Heart left ventricle (tissue), 16 donors: ENCODE data around the gene AUH. TPM values are rescaled to one million over a fixed set of nuclear protein-coding genes. Genes with fewer than 3 reads are reported as not detected.

Experiments
- ATAC-seq, 4 donors: fragments of 200-7000 bp; cut with Tn5 transposase; one replicate each; pipeline ENCODE4 v1.9.1; 2020 to 2022; ENCODE audit warnings: moderate library complexity in 4 of 4, mild to moderate bottlenecking in 3 of 4, moderate number of reproducible peaks in 1 of 4
- DNase-seq, 5 donors: peaks; one replicate each; pipeline ENCODE4 v3.0.0-alpha.2; 2020
- H3K27ac ChIP-seq, 12 donors: fragments of 200-600 bp; sonication (generic) in 4 of 12; one replicate each; pipeline versions ENCODE4 v1.5.0 to v1.8.0; 2016 to 2022; ENCODE audit warnings: mild to moderate bottlenecking in 2 of 12
- H3K27me3 ChIP-seq, 9 donors: fragments of 200-600 bp; sonication (generic) in 2 of 9; one replicate each; pipeline versions ENCODE4 v1.5.1 to v1.8.0; 2016 to 2022; ENCODE audit warnings: mild to moderate bottlenecking in 3 of 9
- H3K36me3 ChIP-seq, 9 donors: fragments of 200-600 bp; sonication (generic) in 2 of 9; one replicate each; pipeline versions ENCODE4 v1.5.0 to v1.8.0; 2018 to 2022; ENCODE audit warnings: mild to moderate bottlenecking in 2 of 9
- H3K4me1 ChIP-seq, 12 donors: fragments of 200-600 bp; sonication (generic) in 4 of 12; one replicate each; pipeline versions ENCODE4 v1.5.0 to v1.8.0; 2016 to 2022; ENCODE audit warnings: mild to moderate bottlenecking in 3 of 12
- H3K4me3 ChIP-seq, 12 donors: fragments of 200-600 bp; sonication (generic) in 4 of 12; one replicate each; pipeline versions ENCODE4 v1.5.0 to v1.8.0; 2017 to 2022; ENCODE audit warnings: mild to moderate bottlenecking in 9 of 12, moderate library complexity in 4 of 12
- H3K9me3 ChIP-seq, 12 donors: fragments of 200-600 bp; sonication (generic) in 4 of 12; one replicate each; pipeline versions ENCODE4 v1.5.0 to v1.8.0; 2016 to 2022; ENCODE audit warnings: mild to moderate bottlenecking in 1 of 12
- CTCF ChIP-seq, 12 donors: fragments of 200-600 bp; sonication (generic) in 4 of 12; IDR thresholded peaks; one replicate each; pipeline versions ENCODE4 v1.5.0 to v1.8.0; 2018 to 2022; ENCODE audit warnings: antibody characterized with exemption in 12 of 12, mild to moderate bottlenecking in 5 of 12
- POLR2A ChIP-seq, 2 donors: fragments of 450-650 bp; IDR thresholded peaks; one replicate each; pipeline ENCODE4 v1.6.1; 2017; ENCODE audit warnings: antibody characterized with exemption in 2 of 2, mild to moderate bottlenecking in 2 of 2, moderate library complexity in 2 of 2
- WGBS, 4 donors: extraction: QIAGEN DNeasy Blood & Tissue Kit in 2 of 4; methylation state at CpG; one replicate each; pipeline versions ENCODE4 v1.1.5 to v1.1.7; 2013 to 2018; 5-methylcytosine and 5-hydroxymethylcytosine counted together
- intact Hi-C, 10 donors: fragments of 100-400 bp; cut with DNase I; formaldehyde crosslinking; loops; one replicate each; pipeline versions ENCODE4 v1.11.1 to v1.14.2; 2022
- polyA plus RNA-seq, 2 donors: library from polyadenylated mRNA; stranded (reverse); fragments of 200-250 nt; gene quantifications; one replicate each; pipeline ENCODE4 v1.2.3, GENCODE V29; 2013
- total RNA-seq, 9 donors: library from RNA; depleted of rRNA in 2 of 9; stranded (reverse); fragments of >200 nt in 2 of 9; fragmentation: NEBNext Ultra II Directional in 3 of 9; extraction: Animal tissue kit (Norgen Biotek cat#: 25700) in 3 of 9; gene quantifications; one replicate each; pipeline versions ENCODE4 v1.1.0 to v1.2.4, GENCODE V29; 2016 to 2023
- donor health status: ischemic (EF 13 %, LVEDD 7.1; RV severe dilation, severe dysfunction).
- donor health status: healthy with polysubstance abuse.
- donor health status: DM: no; HTN: yes; CAD: no.
- donor health status: DM: no; HTN: no; CAD: no.
- donor health status: ischemic (EF 25% LVEDD 6.9; RV normal size, moderate dysfunction).
- donor health status: ischemic (EF 25% LVEDD 5.7; RV mildly dilated, moderate dysfunction).
- donor health status: healthy.
- donor health status: DM: yes; HTN: yes; CAD: no.
- donor health status: ischemic (EF 35%, LVEDD 5.7; RV mildly dilated, moderate dysfunction).
- donor health status: nonischemic (EF 11% LVEDD 7.7; RV severe dilation, severe dysfunction).
- donor health status: DM: yes; HTN: yes; CAD: no.
- donor health status: PGD.
- donor health status: ischemic (EF 29% LVEDD 5.4; RV normal size, mild dysfunction).
- donor health status: nonischemic (EF 23%, LVEDD 6.1; RV moderate dilation, normal function).

AUH gene
- total and polyA plus RNA-seq, 11 donors = 19.0 to 54.7 (median 39.7) TPM

GRCh38 chr9:91220021-91220420 lies 141.7 kb downstream of the AUH start:
- Histone ChIP-seq H3K4me1 (peaks cover 0 to 26% (median 6%) of the 10 kb centered on the region in 12 donors), H3K4me3 (no peak overlapping the region), H3K27ac (peak overlapping the region in 2 of 12 donors; percentile 1 to 37), H3K9me3 (no peaks in the 10 kb centered on the region), H3K36me3 (peaks cover 0 to 45% (median 21%) of the 10 kb centered on the region in 9 donors), H3K27me3 (no peaks in the 10 kb centered on the region)
- 94 to 95% (median 94%) methylated on average over 4 of the region's 4 CpGs for WGBS, 4 donors
- ATAC-seq = no peak
- intact Hi-C loops = no loop called here
- DNase-seq = no peak
- TF ChIP-seq POLR2A (IDR thresholded peaks at IDR 0.05) (no peak), CTCF (IDR thresholded peaks at IDR 0.05) (no peak)

- WGBS, 4 donors = 63 to 89% (median 84%) methylated on average over 1 of the region's 1 CpG
- Histone ChIP-seq H3K4me1 (peaks cover 0 to 26% (median 6%) of the 10 kb centered on the region in 12 donors), H3K36me3 (peaks cover 0 to 48% (median 21%) of the 10 kb centered on the region in 9 donors), H3K27me3 (no peaks in the 10 kb centered on the region), H3K27ac (no peak overlapping the region), H3K4me3 (no peak overlapping the region), H3K9me3 (no peaks in the 10 kb centered on the region)
- intact Hi-C loops = no loop called here
- DNase-seq = no peak
- TF ChIP-seq CTCF (IDR thresholded peaks at IDR 0.05) (no peak), POLR2A (IDR thresholded peaks at IDR 0.05) (no peak)
- no peak for ATAC-seq
These were observed 142.2 kb downstream of the AUH start for GRCh38 chr9:91219557-91219956.

GRCh38 chr9:91217388-91217787 lies 144.3 kb downstream of the AUH start:
- Histone ChIP-seq H3K27me3 (no peaks in the 10 kb centered on the region), H3K36me3 (peaks cover 0 to 68% (median 24%) of the 10 kb centered on the region in 9 donors), H3K4me1 (peaks cover 0 to 21% (median 6%) of the 10 kb centered on the region in 12 donors), H3K27ac (no peak overlapping the region), H3K4me3 (no peak overlapping the region), H3K9me3 (no peaks in the 10 kb centered on the region)
- WGBS, 4 donors = 85 to 99% (median 95%) methylated on average over 1 of the region's 1 CpG
- intact Hi-C loops = no loop called here
- ATAC-seq (no peak), DNase-seq (no peak)
- TF ChIP-seq CTCF (IDR thresholded peaks at IDR 0.05) (no peak), POLR2A (IDR thresholded peaks at IDR 0.05) (no peak)

- peaks cover 0 to 59% (median 16%) of the 10 kb centered on the region in 9 donors for H3K36me3 ChIP-seq
- H3K4me3 ChIP-seq = no peak overlapping the region
- no peak overlapping the region for H3K27ac ChIP-seq
- H3K27me3 ChIP-seq = no peaks in the 10 kb centered on the region
- ATAC-seq = no peak
- WGBS, 4 donors = 45 to 54% (median 52%) methylated on average over 3 of the region's 3 CpGs
- no peaks in the 10 kb centered on the region for H3K4me1 ChIP-seq
- no peaks in the 10 kb centered on the region for H3K9me3 ChIP-seq
- intact Hi-C loops = no loop called here
- no peak for DNase-seq
- TF ChIP-seq POLR2A (IDR thresholded peaks at IDR 0.05) (no peak), CTCF (IDR thresholded peaks at IDR 0.05) (no peak)
These were observed 146.9 kb downstream of the AUH start for GRCh38 chr9:91214867-91215266.
